Peyer's patch (tissue), 4 donors: ENCODE data around the gene TTC6. TPM values are rescaled to one million over a fixed set of nuclear protein-coding genes. Genes with fewer than 3 reads are reported as not detected.
"Not testable (repeated sequence)": the region's sequence is repeated elsewhere in the genome, so short reads cannot be mapped to it uniquely, and the experiment has no call there.

Experiments
- DNase-seq, 3 donors: peaks; one replicate each; pipeline ENCODE4 v3.0.0-alpha.2; 2017 to 2019
- H3K27ac ChIP-seq, 4 donors: fragments of 200-600 bp; sonication (generic); one replicate each; pipeline ENCODE4 v1.5.1; 2016 to 2019
- H3K27me3 ChIP-seq, 2 donors: fragments of 200-600 bp; sonication (generic); one replicate each; pipeline ENCODE4 v1.5.1; 2019
- H3K36me3 ChIP-seq, 3 donors: fragments of 200-600 bp; sonication (generic); one replicate each; pipeline ENCODE4 v1.5.1; 2016 to 2019
- H3K4me1 ChIP-seq, 4 donors: fragments of 200-600 bp; sonication (generic); one replicate each; pipeline ENCODE4 v1.5.1; 2016 to 2019
- H3K4me3 ChIP-seq, 4 donors: fragments of 200-600 bp; sonication (generic); 1 replicate in 3 of 4; 2 replicates in 1 of 4; pipeline ENCODE4 v1.5.1; 2016 to 2019; ENCODE audit warnings: mild to moderate bottlenecking in 1 of 4
- H3K9me3 ChIP-seq, 4 donors: fragments of 200-600 bp; sonication (generic); one replicate each; pipeline ENCODE4 v1.5.1; 2016 to 2019; ENCODE audit warnings: mild to moderate bottlenecking in 1 of 4
- POLR2A ChIP-seq, 2 donors: fragments of 450-650 bp; IDR thresholded peaks; one replicate each; pipeline ENCODE4 v1.5.1; 2017; ENCODE audit warnings: antibody characterized with exemption in 2 of 2, mild to moderate bottlenecking in 2 of 2, moderate library complexity in 2 of 2
- total RNA-seq, 4 donors: library from RNA; depleted of rRNA; stranded (reverse); fragments of >200 nt; gene quantifications; one replicate each; pipeline ENCODE4 v1.1.0, GENCODE V29; 2016
- TF ChIP-seq, protein P1 (sequence below), 6 experiments: fragments of 450-650 bp in 4 of 6; fragments of 200-600 bp in 2 of 6; sonication (generic) in 1 of 6; IDR thresholded peaks; one replicate each; pipeline ENCODE4 v1.5.1; 2017 to 2019; ENCODE audit warnings: antibody characterized with exemption in 6 of 6, mild to moderate bottlenecking in 3 of 6, moderate library complexity in 1 of 6

The TTC6 gene
- total RNA-seq, 4 donors from 2014 or later = 1.8 to 12.7 (median 3.6) TPM; not detected in 1

DNA sequence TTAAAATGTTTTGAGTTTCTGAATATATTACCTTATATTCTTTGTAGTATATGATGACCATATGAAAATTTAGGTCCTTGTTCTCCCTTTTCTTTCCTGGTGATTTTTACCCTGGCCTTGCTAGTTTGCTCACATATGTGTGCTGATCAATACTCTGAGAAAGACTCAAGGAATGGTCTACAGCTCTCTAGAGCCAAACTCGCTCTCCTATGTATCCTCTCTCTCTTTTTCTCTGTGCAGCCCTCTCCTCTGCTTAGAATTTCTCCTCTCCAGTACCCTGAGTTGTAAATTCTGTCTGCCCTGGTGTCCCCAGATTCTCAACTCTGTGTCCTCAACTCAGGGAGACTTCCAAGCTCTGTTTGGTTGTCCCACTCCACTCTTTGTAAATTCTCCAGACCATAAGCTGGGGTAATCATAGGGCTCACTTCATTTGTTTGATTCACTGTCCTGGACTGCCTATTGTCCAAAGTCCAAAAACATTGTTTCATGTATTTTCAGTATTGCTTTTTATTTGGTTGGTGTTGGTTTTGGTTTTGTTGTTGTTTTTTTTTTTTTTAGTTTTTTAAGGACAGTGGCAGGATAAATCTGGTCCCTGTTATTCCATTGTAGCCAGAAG lies 41.4 kb upstream of the TTC6 start:
- no peaks in the 10 kb centered on the region for H3K27me3 ChIP-seq
- H3K4me3 ChIP-seq = no peak overlapping the region
- no peak overlapping the region for H3K27ac ChIP-seq
- no peaks in the 10 kb centered on the region for H3K36me3 ChIP-seq
- no peak for DNase-seq
- H3K9me3 ChIP-seq = no peaks in the 10 kb centered on the region
- no peak for TF ChIP-seq POLR2A (IDR thresholded peaks at IDR 0.05)
- TF ChIP-seq, protein P1, sequence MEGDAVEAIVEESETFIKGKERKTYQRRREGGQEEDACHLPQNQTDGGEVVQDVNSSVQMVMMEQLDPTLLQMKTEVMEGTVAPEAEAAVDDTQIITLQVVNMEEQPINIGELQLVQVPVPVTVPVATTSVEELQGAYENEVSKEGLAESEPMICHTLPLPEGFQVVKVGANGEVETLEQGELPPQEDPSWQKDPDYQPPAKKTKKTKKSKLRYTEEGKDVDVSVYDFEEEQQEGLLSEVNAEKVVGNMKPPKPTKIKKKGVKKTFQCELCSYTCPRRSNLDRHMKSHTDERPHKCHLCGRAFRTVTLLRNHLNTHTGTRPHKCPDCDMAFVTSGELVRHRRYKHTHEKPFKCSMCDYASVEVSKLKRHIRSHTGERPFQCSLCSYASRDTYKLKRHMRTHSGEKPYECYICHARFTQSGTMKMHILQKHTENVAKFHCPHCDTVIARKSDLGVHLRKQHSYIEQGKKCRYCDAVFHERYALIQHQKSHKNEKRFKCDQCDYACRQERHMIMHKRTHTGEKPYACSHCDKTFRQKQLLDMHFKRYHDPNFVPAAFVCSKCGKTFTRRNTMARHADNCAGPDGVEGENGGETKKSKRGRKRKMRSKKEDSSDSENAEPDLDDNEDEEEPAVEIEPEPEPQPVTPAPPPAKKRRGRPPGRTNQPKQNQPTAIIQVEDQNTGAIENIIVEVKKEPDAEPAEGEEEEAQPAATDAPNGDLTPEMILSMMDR (IDR thresholded peaks at IDR 0.05) = no peak
- no peaks in the 10 kb centered on the region for H3K4me1 ChIP-seq

DNA sequence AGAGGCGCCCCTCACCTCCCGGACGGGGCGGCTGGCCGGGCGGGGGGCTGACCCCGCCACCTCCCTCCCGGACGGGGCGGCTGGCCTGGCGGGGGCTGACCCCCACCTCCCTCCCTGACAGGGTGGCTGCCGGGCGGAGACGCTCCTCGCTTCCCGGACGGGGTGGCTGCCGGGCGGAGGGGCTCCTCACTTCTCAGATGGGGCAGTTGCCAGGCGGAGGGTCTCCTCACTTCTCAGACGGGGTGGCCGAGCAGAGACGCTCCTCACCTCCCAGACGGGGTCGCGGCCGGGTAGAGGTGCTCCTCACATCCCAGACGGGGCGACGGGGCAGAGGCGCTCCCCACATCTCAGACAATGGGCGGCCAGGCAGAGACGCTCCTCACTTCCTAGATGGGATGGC lies 39.8 kb upstream of the TTC6 start:
- H3K27ac ChIP-seq, H3K4me3 ChIP-seq, H3K4me1 ChIP-seq, DNase-seq, H3K36me3 ChIP-seq, H3K27me3 ChIP-seq, H3K9me3 ChIP-seq: not testable (repeated sequence)

DNA sequence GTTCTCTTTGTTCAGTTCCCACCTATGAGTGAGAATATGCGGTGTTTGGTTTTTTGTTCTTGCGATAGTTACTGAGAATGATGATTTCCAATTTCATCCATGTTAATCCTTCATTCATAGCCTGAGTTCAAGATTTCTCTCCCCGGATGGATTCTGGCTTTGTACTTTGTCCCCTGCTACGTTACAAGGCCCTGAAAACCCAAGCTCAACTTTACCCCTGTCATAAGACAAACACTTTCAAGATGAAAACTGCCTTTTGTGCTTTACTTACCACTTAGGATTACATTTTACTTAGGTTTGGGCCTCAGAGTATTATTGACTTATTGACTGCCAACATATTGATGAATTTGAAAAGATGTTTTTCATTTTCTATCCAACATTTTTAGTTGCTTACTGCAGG lies 36.7 kb upstream of the TTC6 start:
- no peak for DNase-seq

DNA sequence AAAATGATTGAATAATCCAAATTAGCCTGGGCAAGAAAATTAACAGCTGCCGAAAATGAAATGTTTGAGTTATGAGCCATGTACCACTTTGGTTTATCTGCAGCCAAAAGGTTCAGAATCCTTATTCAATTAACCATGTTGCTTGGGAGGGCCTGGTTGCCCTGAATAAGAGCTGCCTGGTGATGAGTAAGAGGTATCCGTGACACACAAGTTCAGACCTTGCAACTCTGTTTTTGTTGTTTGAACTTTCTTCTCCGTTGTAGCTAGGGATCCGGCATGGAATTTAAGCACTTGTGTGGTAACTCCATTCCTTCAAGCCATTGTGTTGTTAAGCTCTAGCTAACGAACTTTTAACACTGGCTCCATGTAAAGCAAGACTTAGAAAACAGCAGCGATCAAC lies 36.0 kb upstream of the TTC6 start:
- no peaks in the 10 kb centered on the region for H3K4me1 ChIP-seq
- H3K27ac ChIP-seq = no peak overlapping the region
- H3K36me3 ChIP-seq = no peaks in the 10 kb centered on the region
- H3K4me3 ChIP-seq = no peak overlapping the region
- no peak for TF ChIP-seq POLR2A (IDR thresholded peaks at IDR 0.05)
- TF ChIP-seq, protein P1 (IDR thresholded peaks at IDR 0.05) = no peak
- DNase-seq = no peak
- H3K9me3 ChIP-seq = no peaks in the 10 kb centered on the region
- no peaks in the 10 kb centered on the region for H3K27me3 ChIP-seq

More for the DNA sequence above, 36.7 kb upstream of the TTC6 start:
- H3K4me3 ChIP-seq = no peak overlapping the region
- H3K36me3 ChIP-seq = no peaks in the 10 kb centered on the region
- H3K27me3 ChIP-seq = no peaks in the 10 kb centered on the region
- H3K9me3 ChIP-seq = no peaks in the 10 kb centered on the region
- TF ChIP-seq POLR2A (IDR thresholded peaks at IDR 0.05) = no peak
- TF ChIP-seq, protein P1 (IDR thresholded peaks at IDR 0.05) = no peak
- H3K27ac ChIP-seq = no peak overlapping the region
- no peaks in the 10 kb centered on the region for H3K4me1 ChIP-seq

DNA sequence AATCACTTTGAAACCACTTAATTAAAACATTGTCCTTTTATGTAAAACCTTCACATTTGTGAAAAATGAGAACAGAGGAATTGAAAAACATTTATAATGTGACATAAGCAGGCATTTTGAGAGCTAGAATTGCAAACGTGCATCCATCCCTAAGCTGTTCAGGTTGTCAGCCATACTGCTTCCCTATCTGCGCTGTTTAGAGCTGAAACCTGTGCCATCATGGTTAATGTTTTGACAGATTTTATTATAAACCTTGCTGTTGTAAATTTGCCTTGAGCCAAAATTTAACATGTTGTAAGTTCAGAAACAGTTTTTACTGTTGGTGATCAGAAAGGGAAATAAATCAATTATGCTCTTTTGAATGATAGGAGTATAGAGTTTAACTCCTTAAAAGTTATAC lies 32.2 kb upstream of the TTC6 start:
- Histone ChIP-seq H3K36me3 (no peaks in the 10 kb centered on the region), H3K27me3 (no peaks in the 10 kb centered on the region), H3K4me3 (no peak overlapping the region), H3K27ac (no peak overlapping the region), H3K9me3 (no peaks in the 10 kb centered on the region), H3K4me1 (no peaks in the 10 kb centered on the region)
- DNase-seq = no peak
- no peak for TF ChIP-seq POLR2A (IDR thresholded peaks at IDR 0.05)
- TF ChIP-seq, protein P1 (IDR thresholded peaks at IDR 0.05) = no peak

DNA sequence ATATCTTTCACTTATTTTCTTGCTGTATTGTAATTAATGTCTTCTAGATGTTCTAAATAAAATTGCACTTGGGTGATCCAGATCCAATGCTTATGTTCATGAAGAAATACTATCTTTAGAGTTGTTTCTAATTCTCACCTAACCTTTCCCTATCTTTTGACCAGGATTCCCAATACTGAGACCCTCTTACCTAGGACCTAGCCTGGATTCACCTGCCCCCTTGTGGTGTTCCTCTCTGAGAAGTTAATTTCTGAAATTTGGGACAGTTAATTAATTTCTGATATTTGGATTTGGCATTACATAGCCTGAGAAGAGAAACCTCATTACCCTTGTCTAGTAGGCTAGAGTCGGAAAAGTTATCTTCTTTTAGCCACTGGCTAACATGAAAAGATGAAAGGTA lies 29.9 kb upstream of the TTC6 start:
- H3K9me3 ChIP-seq = no peaks in the 10 kb centered on the region
- TF ChIP-seq, protein P1 (IDR thresholded peaks at IDR 0.05) = peak in 1 of 6 experiments; percentile 15
- no peak for TF ChIP-seq POLR2A (IDR thresholded peaks at IDR 0.05)
- no peak overlapping the region for H3K4me3 ChIP-seq
- no peaks in the 10 kb centered on the region for H3K27me3 ChIP-seq
- no peak overlapping the region for H3K27ac ChIP-seq
- H3K36me3 ChIP-seq = no peaks in the 10 kb centered on the region
- no peak for DNase-seq
- H3K4me1 ChIP-seq = no peaks in the 10 kb centered on the region
